ENCODE results near the gene TSPAN32.

Gene TSPAN32

GRCh38 chr11:2366733-2367132 lies 64.9 kb downstream of the TSPAN32 start:
- no peak for DNase-seq (ENCODE audit: low read depth)

GRCh38 chr11:2367266-2368160 lies 65.7 kb downstream of the TSPAN32 start:
- no peak for DNase-seq (ENCODE audit: low read depth)

All from EH (cell line).